NCI-H2196 (cell line): ENCODE measurements around the gene SMC6.

Source experiments
- DNase-seq: peaks from one replicate; lab custom pipeline; 2025; ENCODE audit not compliant: unreplicated experiment; lab: John Stamatoyannopoulos, UW

The SMC6 gene

GRCh38 chr2:17652681-17653394, 100.8 kb downstream of the SMC6 start:
- no peak for DNase-seq

GRCh38 chr2:17649026-17649425, 104.6 kb downstream of the SMC6 start:
- DNase-seq = no peak

GRCh38 chr2:17648581-17648980, 105.0 kb downstream of the SMC6 start:
- no peak for DNase-seq

GRCh38 chr2:17646838-17647701, 106.5 kb downstream of the SMC6 start:
- peak; percentile 20 for DNase-seq

GRCh38 chr2:17646081-17646554, 107.5 kb downstream of the SMC6 start:
- peak; percentile 70 for DNase-seq

GRCh38 chr2:17644997-17645720, 108.5 kb downstream of the SMC6 start:
- no peak for DNase-seq

GRCh38 chr2:17643031-17643615, 110.5 kb downstream of the SMC6 start:
- peak; percentile 4 for DNase-seq

- no peak for DNase-seq
These were observed 113.2 kb downstream of the SMC6 start for GRCh38 chr2:17640406-17640805.

- no peak for DNase-seq
These were observed 115.3 kb downstream of the SMC6 start for GRCh38 chr2:17638196-17638743.

GRCh38 chr2:17637131-17637906, 116.3 kb downstream of the SMC6 start:
- no peak for DNase-seq

- no peak for DNase-seq
These were observed 117.4 kb downstream of the SMC6 start for GRCh38 chr2:17636257-17636656.

- DNase-seq = no peak
These were observed 118.6 kb downstream of the SMC6 start for GRCh38 chr2:17634997-17635396.

- no peak for DNase-seq
These were observed 123.5 kb downstream of the SMC6 start for GRCh38 chr2:17630089-17630488.

GRCh38 chr2:17628349-17629261, 125.0 kb downstream of the SMC6 start:
- DNase-seq = no peak

- no peak for DNase-seq
These were observed 126.2 kb downstream of the SMC6 start for GRCh38 chr2:17627434-17627833.

- no peak for DNase-seq
These were observed 126.6 kb downstream of the SMC6 start for GRCh38 chr2:17626986-17627385.

- DNase-seq = no peak
These were observed 128.2 kb downstream of the SMC6 start for GRCh38 chr2:17625446-17625845.

- DNase-seq = no peak
These were observed 131.8 kb downstream of the SMC6 start for GRCh38 chr2:17621781-17622180.

- DNase-seq = no peak
These were observed 132.8 kb downstream of the SMC6 start for GRCh38 chr2:17620841-17621240.
